Ishikawa (cell line): ENCODE data around the gene PASD1.

Source experiments
- CREB1 ChIP-seq: IDR thresholded peaks from 2 replicates; pipeline ENCODE4 v1.6.1; 2012; ENCODE audit warnings: low read depth
- EGR1 ChIP-seq: IDR thresholded peaks from 2 replicates; pipeline ENCODE4 v1.6.1; 2012
- TAF1 ChIP-seq: IDR thresholded peaks from 2 replicates; pipeline ENCODE4 v1.6.1; 2012; ENCODE audit warnings: low read depth, mild to moderate bottlenecking

The PASD1 gene

DNA sequence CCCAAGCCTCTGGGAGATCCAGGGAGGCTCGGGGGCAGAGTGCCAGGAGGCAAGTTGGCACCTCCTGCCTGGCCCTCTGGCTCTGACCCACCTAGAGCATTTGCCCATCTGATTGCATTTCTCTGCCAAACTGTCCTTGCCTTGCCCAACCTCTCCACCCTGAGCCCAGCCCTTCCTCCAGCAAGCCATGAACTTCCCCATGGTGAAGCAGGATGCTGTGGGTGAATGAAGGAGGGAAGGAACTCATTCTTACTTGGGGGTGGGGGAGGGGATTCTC lies 161.8 kb downstream of the PASD1 start:
- TF ChIP-seq TAF1 = no peak
- TF ChIP-seq CREB1 = no peak
- TF ChIP-seq EGR1 = no peak
